NCI-H2227 treated with DMSO at 0.1 percent for 48 hours (cell line): ENCODE data around the gene HPS5.
"Not testable (repeated sequence)": the region's sequence is repeated elsewhere in the genome, so short reads cannot be mapped to it uniquely, and the experiment has no call there.

Source experiments
- DNase-seq: peaks from one replicate; lab custom pipeline; 2025; lab: John Stamatoyannopoulos, UW

HPS5 gene, protein sequence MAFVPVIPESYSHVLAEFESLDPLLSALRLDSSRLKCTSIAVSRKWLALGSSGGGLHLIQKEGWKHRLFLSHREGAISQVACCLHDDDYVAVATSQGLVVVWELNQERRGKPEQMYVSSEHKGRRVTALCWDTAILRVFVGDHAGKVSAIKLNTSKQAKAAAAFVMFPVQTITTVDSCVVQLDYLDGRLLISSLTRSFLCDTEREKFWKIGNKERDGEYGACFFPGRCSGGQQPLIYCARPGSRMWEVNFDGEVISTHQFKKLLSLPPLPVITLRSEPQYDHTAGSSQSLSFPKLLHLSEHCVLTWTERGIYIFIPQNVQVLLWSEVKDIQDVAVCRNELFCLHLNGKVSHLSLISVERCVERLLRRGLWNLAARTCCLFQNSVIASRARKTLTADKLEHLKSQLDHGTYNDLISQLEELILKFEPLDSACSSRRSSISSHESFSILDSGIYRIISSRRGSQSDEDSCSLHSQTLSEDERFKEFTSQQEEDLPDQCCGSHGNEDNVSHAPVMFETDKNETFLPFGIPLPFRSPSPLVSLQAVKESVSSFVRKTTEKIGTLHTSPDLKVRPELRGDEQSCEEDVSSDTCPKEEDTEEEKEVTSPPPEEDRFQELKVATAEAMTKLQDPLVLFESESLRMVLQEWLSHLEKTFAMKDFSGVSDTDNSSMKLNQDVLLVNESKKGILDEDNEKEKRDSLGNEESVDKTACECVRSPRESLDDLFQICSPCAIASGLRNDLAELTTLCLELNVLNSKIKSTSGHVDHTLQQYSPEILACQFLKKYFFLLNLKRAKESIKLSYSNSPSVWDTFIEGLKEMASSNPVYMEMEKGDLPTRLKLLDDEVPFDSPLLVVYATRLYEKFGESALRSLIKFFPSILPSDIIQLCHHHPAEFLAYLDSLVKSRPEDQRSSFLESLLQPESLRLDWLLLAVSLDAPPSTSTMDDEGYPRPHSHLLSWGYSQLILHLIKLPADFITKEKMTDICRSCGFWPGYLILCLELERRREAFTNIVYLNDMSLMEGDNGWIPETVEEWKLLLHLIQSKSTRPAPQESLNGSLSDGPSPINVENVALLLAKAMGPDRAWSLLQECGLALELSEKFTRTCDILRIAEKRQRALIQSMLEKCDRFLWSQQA

GRCh38 chr11:18321969-18322711 lies at the start of gene HPS5, which contains the start of gene GTF2H1:
Gene HPS5 (minus strand): TSS chr11:18322140. CDS start chr11:18317858, 4,282 bp downstream.
Gene GTF2H1 (plus strand): TSS chr11:18322567. CDS start chr11:18333075, 10,508 bp downstream.
- peak; percentile 98 for DNase-seq

DNA sequence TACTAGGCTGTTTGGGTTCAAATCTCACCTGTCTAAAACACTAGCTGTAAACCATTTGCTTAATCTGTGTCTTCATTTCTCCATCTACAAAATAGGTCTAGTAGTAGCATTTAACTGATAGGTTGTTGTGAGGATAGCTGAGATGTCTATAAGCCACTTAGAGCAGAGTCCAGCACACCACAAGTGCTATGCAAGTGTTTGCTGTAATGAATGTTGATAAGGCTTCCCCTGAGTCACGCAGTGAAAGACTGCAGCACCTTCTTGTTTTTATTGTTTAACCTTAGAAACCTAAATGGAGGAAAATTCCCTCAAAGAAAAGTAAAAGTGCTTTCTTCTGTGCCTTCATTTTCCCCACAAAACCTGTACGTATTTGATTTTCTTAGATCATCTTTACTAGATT lies 49.3 kb upstream of the HPS5 start:
- no peak for DNase-seq

GRCh38 chr11:18369398-18369797 lies 47.5 kb upstream of the HPS5 start:
- no peak for DNase-seq

DNA sequence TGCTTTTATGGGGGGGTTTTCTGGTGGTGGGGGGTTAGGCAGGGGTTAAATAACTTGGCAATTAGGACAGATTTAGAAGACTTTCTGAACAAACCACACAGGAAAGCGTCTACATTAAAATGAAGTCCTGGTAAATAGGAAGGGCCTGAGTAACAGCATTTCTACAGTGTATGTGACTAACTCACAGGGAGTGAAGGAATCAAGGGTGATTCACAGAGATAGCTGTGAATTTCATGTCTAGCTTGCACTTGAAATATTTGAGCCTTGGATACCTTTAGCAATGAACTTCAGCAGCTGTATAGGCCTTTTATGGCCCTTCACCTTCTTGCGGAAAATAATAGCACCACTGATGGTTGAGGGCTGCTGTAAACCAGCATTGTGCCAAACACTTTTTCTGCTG lies 46.3 kb upstream of the HPS5 start:
- DNase-seq: no peak

DNA sequence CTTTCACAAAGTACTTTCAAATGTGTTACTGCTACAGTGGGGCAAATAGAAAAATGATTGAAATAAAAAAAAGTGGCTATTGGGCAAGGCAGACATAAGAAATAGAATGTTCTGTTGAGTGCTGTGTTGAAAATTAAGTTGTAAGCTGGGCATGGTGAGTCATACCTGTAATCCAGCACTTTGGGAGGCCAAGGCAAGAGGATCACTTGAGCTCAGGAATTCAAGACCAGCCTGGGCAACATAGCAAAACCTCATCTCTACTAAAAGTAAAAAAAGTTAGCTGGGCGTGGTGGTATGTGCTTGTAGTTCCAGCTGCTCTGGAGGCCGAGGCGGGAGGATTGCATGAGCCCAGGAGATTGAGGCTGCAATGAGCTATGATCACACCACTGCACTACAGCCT lies 45.5 kb upstream of the HPS5 start:
- no peak for DNase-seq

- no peak for DNase-seq
These were observed 44.3 kb upstream of the HPS5 start for GRCh38 chr11:18366286-18366685.

DNA sequence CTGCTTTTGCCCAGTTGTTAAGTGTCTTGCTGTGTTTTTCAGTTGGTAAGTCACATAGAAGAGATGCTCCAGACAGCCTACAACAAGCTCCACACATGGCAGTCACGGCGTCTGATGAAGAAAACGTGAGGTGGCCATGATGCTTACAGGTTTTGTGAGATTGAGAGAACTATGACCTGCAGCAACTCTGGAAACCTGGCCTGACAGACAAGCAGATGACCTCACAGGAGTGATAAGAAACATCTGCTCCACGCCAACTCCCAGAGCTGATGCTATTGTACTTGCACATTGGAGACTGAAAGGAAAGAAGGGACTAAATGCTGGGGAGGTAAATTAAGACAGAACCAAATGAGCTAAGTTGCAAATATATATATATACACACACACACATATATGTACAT lies 43.8 kb upstream of the HPS5 start:
- no peak for DNase-seq

DNA sequence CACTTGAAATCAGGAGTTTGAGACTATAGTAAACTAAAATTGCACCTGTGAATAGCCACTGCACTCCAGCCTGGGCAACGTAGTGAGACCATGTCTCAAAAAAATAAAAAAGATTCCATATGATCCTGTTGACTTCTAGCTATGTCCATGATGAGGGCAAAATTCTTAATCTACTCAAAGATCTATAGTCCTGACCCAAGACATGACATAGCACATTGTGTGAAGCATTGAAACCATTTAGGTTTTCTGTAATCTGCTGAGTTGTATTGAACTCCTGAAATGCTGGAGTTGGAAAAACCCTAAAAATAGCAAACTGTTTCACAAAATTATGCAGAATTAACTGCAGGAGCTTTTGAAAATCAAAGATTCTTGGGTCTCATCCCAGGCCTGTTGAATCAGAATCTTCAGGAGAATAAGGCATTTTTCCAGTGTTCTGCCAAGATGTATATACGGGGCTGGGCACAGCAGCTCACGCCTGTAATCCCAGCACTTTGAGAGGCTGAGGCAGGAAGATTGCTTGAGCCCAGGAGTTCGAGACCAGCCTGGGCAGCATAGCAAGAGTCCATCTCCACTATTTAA lies 42.6 kb upstream of the HPS5 start:
- no peak for DNase-seq

DNA sequence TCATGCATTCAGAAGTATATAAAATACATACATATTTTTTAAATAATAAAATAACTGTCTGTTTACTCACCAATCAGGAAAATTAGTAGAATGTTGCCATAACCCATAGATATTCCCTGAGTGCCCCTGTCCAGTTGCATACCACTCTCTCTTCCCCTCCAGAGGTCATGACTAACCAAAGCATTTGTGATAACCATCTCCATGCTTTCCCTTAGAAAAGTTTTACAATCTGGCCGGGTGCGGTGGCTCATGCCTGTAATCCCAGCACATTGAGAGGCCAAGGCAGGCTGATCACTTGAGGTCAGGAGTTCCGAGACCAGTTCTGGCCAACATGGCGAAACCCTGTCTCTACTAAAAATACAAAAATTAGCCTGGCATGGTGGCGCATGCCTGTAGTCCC lies 39.2 kb upstream of the HPS5 start:
- no peak for DNase-seq

GRCh38 chr11:18358646-18359045 lies 36.7 kb upstream of the HPS5 start:
- no peak for DNase-seq

DNA sequence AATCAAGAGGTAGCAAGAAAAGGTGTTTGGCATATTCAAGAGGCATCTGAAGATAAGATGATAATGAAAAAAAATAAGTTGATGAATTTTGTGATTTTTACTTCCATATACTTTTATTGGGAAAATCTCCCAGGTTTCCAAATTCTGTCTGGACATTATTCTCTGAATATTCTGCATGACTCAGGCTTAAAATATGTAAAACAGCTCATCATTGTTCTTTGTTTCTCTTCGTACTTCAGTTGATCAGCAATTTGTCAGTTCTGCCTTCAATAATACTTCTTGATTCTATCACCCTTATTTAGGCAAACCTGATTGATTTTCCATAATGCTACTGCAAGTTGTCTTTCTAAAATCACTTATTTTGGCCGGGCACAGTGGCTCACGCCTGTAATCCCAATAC lies 30.6 kb upstream of the HPS5 start:
- DNase-seq: no peak

DNA sequence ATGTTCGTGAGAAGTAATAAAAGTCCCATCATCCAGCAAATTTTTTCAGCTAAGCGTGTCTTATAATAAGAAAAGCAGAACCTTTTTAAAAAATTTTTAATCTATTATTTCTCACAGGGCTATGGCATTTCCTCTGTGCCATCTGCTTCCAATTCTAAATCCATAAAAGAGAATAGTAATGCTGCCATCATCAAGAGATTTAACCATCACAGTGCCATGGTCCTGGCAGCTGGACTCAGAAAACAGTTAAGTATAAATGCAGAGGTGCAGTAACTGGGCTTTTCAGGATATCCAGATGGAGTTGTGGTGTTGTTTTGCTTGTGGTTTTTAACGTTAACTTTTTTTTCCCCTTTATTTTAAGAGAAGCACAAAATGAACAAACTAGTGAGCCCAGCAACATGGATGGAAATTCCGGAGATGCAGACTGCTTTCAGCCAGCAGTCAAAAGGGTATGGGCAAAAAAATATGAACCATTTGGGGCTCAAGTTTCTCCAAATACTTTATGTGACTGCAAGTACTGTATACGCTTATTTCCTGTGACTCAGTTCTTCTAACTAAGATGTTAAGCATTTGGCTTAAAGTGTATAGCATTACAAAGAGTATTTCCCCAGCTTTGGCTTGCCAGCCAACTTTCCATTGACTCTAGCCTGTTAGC lies 25.7 kb upstream of the HPS5 start:
- no peak for DNase-seq

DNA sequence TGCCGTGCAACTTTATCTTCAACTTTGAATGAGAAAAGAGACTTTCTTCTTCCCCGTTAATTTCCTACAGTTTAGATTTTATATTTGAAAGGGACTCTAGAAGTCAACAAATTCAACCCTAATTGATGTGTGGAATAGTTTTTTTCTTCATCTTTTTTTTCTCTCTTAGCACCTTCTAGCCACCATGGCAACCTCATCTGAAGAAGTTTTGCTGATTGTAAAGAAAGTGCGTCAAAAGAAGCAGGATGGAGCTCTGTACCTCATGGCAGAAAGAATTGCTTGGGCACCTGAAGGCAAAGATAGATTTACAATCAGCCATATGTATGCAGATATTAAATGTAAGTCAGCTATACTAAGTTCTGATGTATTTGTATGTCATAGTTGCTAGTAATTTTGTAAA lies 11.0 kb upstream of the HPS5 start:
- DNase-seq: no peak

- DNase-seq: no peak
These were observed 10.4 kb upstream of the HPS5 start for GRCh38 chr11:18332302-18332701.

- no peak for DNase-seq
These were observed 9.0 kb upstream of the HPS5 start for GRCh38 chr11:18330921-18331320.

DNA sequence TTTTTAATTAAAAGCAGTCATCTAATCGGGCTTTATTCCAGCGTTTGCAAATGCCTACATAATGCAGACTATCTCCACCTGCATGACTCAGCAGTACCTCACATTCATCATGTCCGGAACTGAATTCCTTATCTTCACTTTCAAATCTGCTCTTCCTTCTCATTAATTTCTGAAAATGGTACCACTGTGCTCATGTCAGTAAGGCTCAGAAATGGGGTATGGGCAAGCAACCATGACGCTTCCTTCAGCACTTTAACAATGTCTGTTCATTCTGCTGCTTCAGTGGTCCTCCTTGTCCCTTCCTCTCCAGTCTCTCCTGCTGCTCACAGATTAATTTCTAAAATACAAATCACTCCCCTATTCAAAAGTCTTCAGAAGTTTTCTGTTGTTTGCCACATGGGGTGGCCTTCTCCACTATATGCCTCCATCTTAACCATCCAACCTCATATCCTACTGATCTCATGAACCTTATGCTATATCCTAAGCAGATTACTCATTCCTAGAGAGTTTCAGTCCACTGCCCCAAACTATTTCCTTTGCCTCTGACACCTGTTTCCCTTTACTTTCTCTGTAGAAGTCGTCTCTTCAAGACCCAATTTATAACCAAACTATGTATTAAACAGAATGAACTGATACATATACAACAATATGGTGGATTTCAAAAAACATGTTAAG lies 7.4 kb upstream of the HPS5 start:
- no peak for DNase-seq

DNA sequence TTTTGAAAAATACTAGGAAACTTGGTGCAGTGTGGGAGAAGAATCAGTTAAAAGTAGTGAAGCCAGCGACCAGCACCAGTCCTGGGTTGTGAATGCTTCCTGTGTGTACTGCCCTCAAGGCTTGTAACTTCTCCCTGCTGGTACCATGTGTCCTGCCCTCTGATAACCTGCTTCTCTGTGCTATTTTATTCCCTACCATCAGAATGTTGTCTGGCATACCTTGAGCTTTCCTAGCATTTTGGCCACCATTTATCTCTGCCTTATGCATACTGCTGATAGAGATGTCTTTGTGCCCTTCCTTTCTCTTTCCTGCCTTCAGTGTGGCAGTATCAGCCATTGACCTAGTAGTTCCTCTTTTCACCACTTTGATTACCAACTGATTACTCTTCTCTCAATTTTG lies 2.4 kb upstream of the HPS5 start:
- no peak for DNase-seq

- not testable (repeated sequence) for DNase-seq
These were observed 1.9 kb upstream of the HPS5 start for GRCh38 chr11:18323881-18324280.

DNA sequence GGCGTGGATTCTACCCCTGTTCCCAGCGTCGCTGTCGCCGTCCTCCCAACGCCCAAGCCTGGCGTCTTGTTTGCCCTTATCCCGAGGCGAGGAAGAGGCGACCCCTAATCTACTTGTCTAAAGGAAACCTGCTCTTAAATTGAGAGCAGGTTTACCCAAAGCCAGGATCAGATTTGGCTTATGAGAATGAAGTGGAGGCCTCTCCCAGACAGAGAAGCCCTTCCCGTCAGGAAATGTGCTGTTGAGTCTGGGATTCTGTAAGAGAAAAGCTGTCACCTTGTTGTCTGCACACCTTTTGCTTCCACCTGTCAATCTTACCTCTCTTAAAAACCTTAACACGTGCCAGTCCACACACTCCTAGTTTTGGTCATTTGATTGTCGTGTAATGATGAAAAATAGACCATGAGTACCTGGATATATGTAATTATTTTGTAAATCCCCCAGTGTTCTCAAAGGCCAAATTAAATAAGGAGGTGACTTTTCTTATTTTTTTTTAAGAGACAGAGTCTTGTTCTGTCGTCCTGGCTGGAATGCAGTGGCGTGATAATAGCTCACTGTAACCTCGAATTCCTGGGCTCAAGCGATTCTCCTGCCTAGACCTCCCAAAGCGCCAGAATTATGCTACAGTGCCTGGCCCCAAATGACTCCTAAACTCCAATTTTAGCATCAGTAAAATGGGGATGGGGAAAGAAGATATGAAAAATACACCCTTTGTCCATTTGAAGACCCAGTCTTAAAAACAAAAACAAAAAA lies 1.1 kb upstream of the HPS5 start:
- no peak for DNase-seq

- DNase-seq: no peak
These were observed 367 bp downstream of the HPS5 start for GRCh38 chr11:18321578-18321968.
